Testis (tissue), 2 donors: ENCODE data around the gene PDE6A.

Experiments
- CTCF ChIP-seq, 3 experiments: fragments of 450-650 bp in 2 of 3; fragments of 200-600 bp in 1 of 3; sonication (generic) in 1 of 3; IDR thresholded peaks; one replicate each; pipeline ENCODE4 v1.5.1; 2016 to 2019; ENCODE audit warnings: antibody characterized with exemption in 3 of 3, mild to moderate bottlenecking in 2 of 3, moderate library complexity in 1 of 3
- POLR2A ChIP-seq: fragments of 450-650 bp; IDR thresholded peaks from one replicate; pipeline ENCODE4 v1.6.1; 2017; ENCODE audit warnings: antibody characterized with exemption, mild to moderate bottlenecking, moderate library complexity

GRCh38 chr5:149962601-149963300 is 18.2 kb upstream of the PDE6A start:
- TF ChIP-seq CTCF (IDR thresholded peaks at IDR 0.05) (no peak), POLR2A (no peak)
